GM19099 (cell line): ENCODE data around the gene CALU.

Experiments used
- POLR2A ChIP-seq: IDR thresholded peaks from 3 replicates; pipeline ENCODE4 v1.6.1; 2011; ENCODE audit warnings: low read depth; ENCODE audit not compliant: insufficient read length; ENCODE audit errors: extremely low read depth

CALU gene

GRCh38 chr7:128710481-128710880 is 28.7 kb upstream of the CALU start:
- no peak for TF ChIP-seq POLR2A

GRCh38 chr7:128713794-128714193 is 25.4 kb upstream of the CALU start:
- TF ChIP-seq POLR2A: no peak

- no peak for TF ChIP-seq POLR2A
Observed at GRCh38 chr7:128714701-128715495, 24.3 kb upstream of the CALU start.

- no peak for TF ChIP-seq POLR2A
Observed at GRCh38 chr7:128718967-128719642, 20.1 kb upstream of the CALU start.

GRCh38 chr7:128721376-128721775 is 17.8 kb upstream of the CALU start:
- TF ChIP-seq POLR2A: no peak

- no peak for TF ChIP-seq POLR2A
Observed at GRCh38 chr7:128724743-128725142, 14.4 kb upstream of the CALU start.

GRCh38 chr7:128725531-128725930 is 13.6 kb upstream of the CALU start:
- TF ChIP-seq POLR2A: no peak

- TF ChIP-seq POLR2A: no peak
Observed at GRCh38 chr7:128726059-128726736, 13.0 kb upstream of the CALU start.

GRCh38 chr7:128726737-128727072 is 12.5 kb upstream of the CALU start:
- no peak for TF ChIP-seq POLR2A

- TF ChIP-seq POLR2A: no peak
Observed at GRCh38 chr7:128727239-128727638, 11.9 kb upstream of the CALU start.

GRCh38 chr7:128728598-128728997 is 10.6 kb upstream of the CALU start:
- no peak for TF ChIP-seq POLR2A

- TF ChIP-seq POLR2A: no peak
Observed at GRCh38 chr7:128729494-128729893, 9.7 kb upstream of the CALU start.

GRCh38 chr7:128731184-128731583 is 8.0 kb upstream of the CALU start:
- TF ChIP-seq POLR2A: no peak

GRCh38 chr7:128732521-128733277 is 6.5 kb upstream of the CALU start:
- no peak for TF ChIP-seq POLR2A

GRCh38 chr7:128733278-128733645 is 5.9 kb upstream of the CALU start:
- no peak for TF ChIP-seq POLR2A
